H1 (cell line): ENCODE results near the gene FGF23. TPM values are rescaled to one million over a fixed set of nuclear protein-coding genes. Genes with fewer than 3 reads are reported as not detected.

Experiments
- CTCF ChIA-PET: fragments of 300-600 bp; sonication (Branson Sonifier 250); formaldehyde crosslinking; loops from one replicate; lab custom pipeline; 2021; ENCODE audit not compliant: partially characterized antibody; lab: Charles Lee
- POLR2A ChIA-PET: fragments of 300-600 bp; sonication (Branson Sonifier 250); formaldehyde crosslinking; loops from one replicate; lab custom pipeline; 2021; ENCODE audit warnings: inconsistent platforms; ENCODE audit not compliant: partially characterized antibody; lab: Charles Lee
- DNase-seq, 2 experiments: peaks; one replicate each; pipeline versions ENCODE4 v3.0.0 to v3.0.0-alpha.2; 2010 to 2022; ENCODE audit warnings: low spot score in 2 of 2, low read depth in 1 of 2, mixed read lengths in 1 of 2
- FAIRE-seq: peaks from 2 replicates; lab custom pipeline; 2011; peaks lifted over from hg19 to GRCh38; lab: Jason Lieb, UNC
- H2AFZ ChIP-seq: 2 replicates; pipeline ENCODE4 v1.8.1; 2012; ENCODE audit warnings: low read length, inconsistent platforms
- H2AK5ac ChIP-seq: 2 replicates; pipeline ENCODE4 v1.6.1; 2013; ENCODE audit warnings: low read depth, low read length
- H2BK120ac ChIP-seq: replicated peaks from 2 replicates; pipeline ENCODE3; 2013; ENCODE audit warnings: low read depth, low read length, inconsistent platforms
- H2BK12ac ChIP-seq: 2 replicates; pipeline ENCODE4 v1.6.1; 2013; ENCODE audit warnings: low read depth, low read length
- H2BK15ac ChIP-seq: 2 replicates; pipeline ENCODE4 v1.6.1; 2013; ENCODE audit warnings: low read length
- H2BK20ac ChIP-seq: 2 replicates; pipeline ENCODE4 v1.6.1; 2013; ENCODE audit warnings: low read length
- H2BK5ac ChIP-seq: 2 replicates; pipeline ENCODE4 v1.6.1; 2013; ENCODE audit warnings: low read depth, low read length
- H3K14ac ChIP-seq: 2 replicates; pipeline ENCODE4 v1.6.1; 2013; ENCODE audit warnings: inconsistent platforms; ENCODE audit not compliant: insufficient read length
- H3K18ac ChIP-seq: 2 replicates; pipeline ENCODE4 v1.6.1; 2013; ENCODE audit warnings: low read length; ENCODE audit errors: extremely low read depth
- H3K23ac ChIP-seq: 2 replicates; pipeline ENCODE4 v1.6.1; 2013; ENCODE audit warnings: inconsistent platforms; ENCODE audit not compliant: insufficient read length
- H3K23me2 ChIP-seq: 2 replicates; pipeline ENCODE4 v1.6.1; 2013; ENCODE audit warnings: low read depth, low read length
- H3K27ac ChIP-seq: 2 replicates; pipeline ENCODE4 v1.6.1; 2011; ENCODE audit warnings: low read depth, low read length, inconsistent platforms
- H3K27me3 ChIP-seq, 4 experiments: replicated peaks in 1 of 4; 1 replicate in 1 of 4; 2 replicates in 3 of 4; pipeline versions ENCODE4 v1.6.1 to v1.8.1; 2011 to 2013; ENCODE audit warnings: low read length in 3 of 4, mild to moderate bottlenecking in 3 of 4, inconsistent platforms in 2 of 4, mixed read lengths in 2 of 4, moderate library complexity in 1 of 4; ENCODE audit not compliant: control insufficient read depth in 3 of 4, insufficient read depth in 3 of 4; ENCODE audit errors: extremely low read depth in 1 of 4
- H3K36me3 ChIP-seq, 4 experiments: 2 replicates each; pipeline versions ENCODE4 v1.6.1 to v1.8.1; 2011 to 2013; ENCODE audit warnings: mild to moderate bottlenecking in 4 of 4, low read length in 3 of 4, moderate library complexity in 2 of 4, control low read depth in 1 of 4, inconsistent platforms in 1 of 4; ENCODE audit not compliant: insufficient read depth in 4 of 4, control insufficient read depth in 2 of 4
- H3K4ac ChIP-seq: replicated peaks from 2 replicates; pipeline ENCODE3; 2013; ENCODE audit warnings: low read length, low read depth, mixed read lengths, inconsistent platforms; ENCODE audit not compliant: insufficient read length
- H3K4me1 ChIP-seq, 4 experiments: replicated peaks in 1 of 4; 1 replicate in 1 of 4; 2 replicates in 3 of 4; pipeline versions ENCODE4 v1.6.1 to v1.8.1; 2011 to 2013; ENCODE audit warnings: low read length in 3 of 4, inconsistent platforms in 2 of 4, mixed read lengths in 1 of 4; ENCODE audit not compliant: insufficient read depth in 4 of 4, control insufficient read depth in 3 of 4
- H3K4me2 ChIP-seq, 2 experiments: 2 replicates each; pipeline versions ENCODE4 v1.6.1 to v1.8.1; 2011 to 2013; ENCODE audit warnings: low read depth in 2 of 2, low read length in 2 of 2, control low read depth in 1 of 2, inconsistent platforms in 1 of 2, mild to moderate bottlenecking in 1 of 2; ENCODE audit not compliant: insufficient read depth in 1 of 2
- H3K4me3 ChIP-seq, 4 experiments: fragments of 200-600, 300-600 bp in 1 of 4; sonication (generic), shearing (Covaris generic), sonication (Bioruptor Twin) in 1 of 4; 2 replicates each; pipeline versions ENCODE4 v1.5.1 to v1.8.1; 2011 to 2016; ENCODE audit warnings: low read length in 4 of 4, low read depth in 3 of 4, control low read depth in 2 of 4, inconsistent platforms in 2 of 4, mild to moderate bottlenecking in 2 of 4, mixed read lengths in 1 of 4, moderate library complexity in 1 of 4; ENCODE audit not compliant: insufficient read depth in 2 of 4; ENCODE audit errors: extremely low read depth in 1 of 4
- H3K56ac ChIP-seq: replicated peaks from 2 replicates; pipeline ENCODE3; 2013; ENCODE audit warnings: low read depth, mild to moderate bottlenecking, mixed read lengths, low read length, inconsistent platforms; ENCODE audit not compliant: insufficient read length
- H3K79me1 ChIP-seq: 2 replicates; pipeline ENCODE4 v1.6.1; 2013; ENCODE audit warnings: low read depth, low read length, control low read depth
- H3K79me2 ChIP-seq, 2 experiments: 2 replicates each; pipeline versions ENCODE4 v1.6.1 to v1.8.1; 2012 to 2013; ENCODE audit warnings: low read length in 2 of 2, mild to moderate bottlenecking in 2 of 2, inconsistent platforms in 1 of 2; ENCODE audit not compliant: insufficient read depth in 2 of 2, control insufficient read depth in 1 of 2
- H3K9ac ChIP-seq, 4 experiments: replicated peaks in 1 of 4; 1 replicate in 1 of 4; 2 replicates in 3 of 4; pipeline versions ENCODE4 v1.6.1 to v1.8.1; 2011 to 2013; ENCODE audit warnings: low read depth in 3 of 4, low read length in 3 of 4, control low read depth in 2 of 4, mild to moderate bottlenecking in 2 of 4, moderate library complexity in 2 of 4, inconsistent platforms in 1 of 4; ENCODE audit errors: extremely low read depth in 1 of 4
- H3K9me3 ChIP-seq, 2 experiments: 2 replicates each; pipeline versions ENCODE4 v1.6.1 to v1.8.1; 2012 to 2013; ENCODE audit warnings: mild to moderate bottlenecking in 2 of 2, moderate library complexity in 2 of 2, control low read depth in 1 of 2, inconsistent platforms in 1 of 2, low read depth in 1 of 2, low read length in 1 of 2, mixed read lengths in 1 of 2; ENCODE audit not compliant: insufficient read depth in 2 of 2
- H4K20me1 ChIP-seq, 2 experiments: replicated peaks in 1 of 2; 2 replicates each; pipeline versions ENCODE3 to v1.8.1; 2011 to 2013; ENCODE audit warnings: inconsistent platforms in 2 of 2, low read length in 2 of 2, mild to moderate bottlenecking in 1 of 2; ENCODE audit not compliant: insufficient read depth in 2 of 2, control insufficient read depth in 1 of 2
- H4K5ac ChIP-seq: 2 replicates; pipeline ENCODE4 v1.6.1; 2013; ENCODE audit warnings: low read length, low read depth, mixed read lengths, inconsistent platforms; ENCODE audit not compliant: insufficient read length
- H4K8ac ChIP-seq: 2 replicates; pipeline ENCODE4 v1.8.0; 2013; ENCODE audit warnings: mild to moderate bottlenecking, moderate library complexity, low read length, inconsistent platforms; ENCODE audit not compliant: insufficient read depth; ENCODE audit errors: extremely low read depth
- H4K91ac ChIP-seq: replicated peaks from 2 replicates; pipeline ENCODE3; 2013; ENCODE audit warnings: low read length, mixed read lengths, inconsistent platforms; ENCODE audit not compliant: insufficient read length
- CTCF ChIP-seq, 3 experiments: IDR thresholded peaks; 1 replicate in 2 of 3; 2 replicates in 1 of 3; pipeline versions ENCODE4 v1.5.1 to v1.6.1; 2011; ENCODE audit warnings: low read length in 3 of 3, mild to moderate bottlenecking in 3 of 3, inconsistent platforms in 2 of 3, low read depth in 1 of 3, moderate library complexity in 1 of 3; ENCODE audit not compliant: insufficient read depth in 1 of 3; ENCODE audit errors: control extremely low read depth in 1 of 3
- RAD21 ChIP-seq, 2 experiments: IDR thresholded peaks in 1 of 2; conservative IDR thresholded peaks in 1 of 2; 2 replicates each; pipeline ENCODE4 v1.6.1; 2011; ENCODE audit warnings: low read depth in 2 of 2, low read length in 2 of 2, improper control_type of control experiment in 1 of 2, inconsistent platforms in 1 of 2, mild to moderate bottlenecking in 1 of 2, moderate library complexity in 1 of 2
- TCF12 ChIP-seq: IDR thresholded peaks from 2 replicates; pipeline ENCODE4 v1.6.1; 2011; ENCODE audit warnings: low read depth, mild to moderate bottlenecking, low read length
- TEAD4 ChIP-seq: IDR thresholded peaks from 2 replicates; pipeline ENCODE4 v1.6.1; 2012; ENCODE audit warnings: low read depth, low read length, inconsistent platforms, mixed read lengths
- WGBS, 2 experiments: shearing (Covaris generic) in 1 of 2; methylation state at CpG; one replicate each; pipeline versions ENCODE4 v1.1.6 to v1.1.7; 2013 to 2015; ENCODE audit warnings: low lambda C conversion rate in 2 of 2, mixed read lengths in 2 of 2, inconsistent platforms in 1 of 2, low coverage in 1 of 2, missing lambda C conversion rate in 1 of 2; ENCODE audit not compliant: insufficient replicate concordance in 2 of 2, insufficient coverage in 1 of 2, insufficient read length in 1 of 2; ENCODE audit errors: extremely low coverage in 1 of 2, missing lambda C conversion rate in 1 of 2; 5-methylcytosine and 5-hydroxymethylcytosine counted together
- polyA plus RNA-seq, 7 experiments: library from polyadenylated mRNA; depleted of rRNA in 3 of 7; stranded (reverse) in 5 of 7; unstranded in 2 of 7; fragments of >200 nt in 5 of 7; fragments of 200-250 nt in 2 of 7; gene quantifications; 1 replicate in 5 of 7; 2 replicates in 1 of 7; 4 replicates in 1 of 7; pipeline versions ENCODE4 v1.2.1 to v1.2.3, GENCODE V29; 2011 to 2013; ENCODE audit warnings: missing spikeins in 2 of 7, mixed read lengths in 2 of 7
- total RNA-seq: library from RNA; stranded (reverse); fragmentation: NEBNext Ultra II Directional; extraction: Animal tissue kit (Norgen Biotek cat#: 25700); gene quantifications from 2 replicates; pipeline ENCODE4 v1.2.1, GENCODE V29; 2021

Gene FGF23
- total and polyA plus RNA-seq, 2 of the 8 experiments (the other 6 are each of a cell fraction or from before 2014, with no cell fraction given) = 0.35 to 0.67 TPM

GRCh38 chr12:4383304-4383865 is 3.9 kb upstream of the FGF23 start:
- Histone ChIP-seq H2BK15ac (0 out of 2 replicates have a peak overlapping the region, but pooled peaks have one; percentile 34), H3K79me1 (no peaks in the 10 kb centered on the region), H3K79me2 (no peaks in the 10 kb centered on the region), H3K4me2 (no peak overlapping the region), H3K4me3 (no peak overlapping the region), H3K23me2 (peaks cover 4% of the 10 kb centered on the region; the same call in 1 of the 2 replicates), H3K56ac (no peak overlapping the region), H3K4ac (no peak overlapping the region), H2BK5ac (no peak overlapping the region), H2BK120ac (no peak overlapping the region), H3K27ac (no peak overlapping the region), H2AFZ (peak overlapping the region; percentile 86), H2BK20ac (no peak overlapping the region), H3K23ac (no peak overlapping the region), H4K20me1 (no peaks in the 10 kb centered on the region), H3K9ac (no peak overlapping the region), H3K4me1 (peaks cover 0 to 6% (median 4%) of the 10 kb centered on the region in 4 experiments; a peak in 4 of 7 replicates), H3K9me3 (no peaks in the 10 kb centered on the region), H3K18ac (no peak overlapping the region), H2BK12ac (no peak overlapping the region), H3K27me3 (0 out of 7 replicates have a peak, but pooled peaks cover 0 to 1% (median 0%) of the 10 kb centered on the region in 4 experiments), H4K91ac (no peak overlapping the region), H3K14ac (no peak overlapping the region), H4K5ac (no peak overlapping the region), H4K8ac (no peak overlapping the region), H2AK5ac (no peak overlapping the region), H3K36me3 (no peaks in the 10 kb centered on the region)
- ChIA-PET POLR2A (interaction anchor here (1.0 kb wide), 1 partner anchor 13 kb away, joined by 3 read pairs; no protein-coding TSS in a partner anchor), CTCF (interaction anchor here (0.7 to 5.0 kb wide), 32 partner anchors 10 to 1018 kb away, joined by 3 to 35 read pairs (median 3); no protein-coding TSS in a partner anchor)
- TF ChIP-seq CTCF (IDR thresholded peaks at IDR 0.05; ENCODE audit: control extremely low read depth in 1 of 3, insufficient read depth in 1 of 3, low read depth in 1 of 3, low read length in 3 of 3) = peak; percentile 77 to 89 (median 77)
- TF ChIP-seq RAD21 (IDR thresholded peaks at IDR 0.05 in 1 of 2, conservative IDR thresholded peaks at IDR 0.05 in 1 of 2; ENCODE audit: low read depth in 2 of 2, low read length in 2 of 2) = peak; percentile 93 to 95
- TF ChIP-seq TEAD4 = no peak
- 0 out of 2 replicates have a peak, but pooled peaks have one; percentile 14 for TF ChIP-seq TCF12
- FAIRE-seq (peak; percentile 82), DNase-seq (peak; percentile 43 to 61)
- WGBS, 2 experiments = 58% methylated on average over 8 of the region's 8 CpGs; no CpG with 5 or more reads in 1 of the 2 experiments
